Stimulated activated CD4-positive, alpha-beta T cell treated with anti-CD3 and anti-CD28 coated beads, Interleukin-15, amount 100 ng/mL, for 24 hours (primary cell): ENCODE data around the gene HADHA.
"Not testable (repeated sequence)": the region's sequence is repeated elsewhere in the genome, so short reads cannot be mapped to it uniquely, and the experiment has no call there.

Experiments used
- DNase-seq: peaks from one replicate; pipeline ENCODE4 v3.0.0-alpha.2; 2020

HADHA gene

DNA sequence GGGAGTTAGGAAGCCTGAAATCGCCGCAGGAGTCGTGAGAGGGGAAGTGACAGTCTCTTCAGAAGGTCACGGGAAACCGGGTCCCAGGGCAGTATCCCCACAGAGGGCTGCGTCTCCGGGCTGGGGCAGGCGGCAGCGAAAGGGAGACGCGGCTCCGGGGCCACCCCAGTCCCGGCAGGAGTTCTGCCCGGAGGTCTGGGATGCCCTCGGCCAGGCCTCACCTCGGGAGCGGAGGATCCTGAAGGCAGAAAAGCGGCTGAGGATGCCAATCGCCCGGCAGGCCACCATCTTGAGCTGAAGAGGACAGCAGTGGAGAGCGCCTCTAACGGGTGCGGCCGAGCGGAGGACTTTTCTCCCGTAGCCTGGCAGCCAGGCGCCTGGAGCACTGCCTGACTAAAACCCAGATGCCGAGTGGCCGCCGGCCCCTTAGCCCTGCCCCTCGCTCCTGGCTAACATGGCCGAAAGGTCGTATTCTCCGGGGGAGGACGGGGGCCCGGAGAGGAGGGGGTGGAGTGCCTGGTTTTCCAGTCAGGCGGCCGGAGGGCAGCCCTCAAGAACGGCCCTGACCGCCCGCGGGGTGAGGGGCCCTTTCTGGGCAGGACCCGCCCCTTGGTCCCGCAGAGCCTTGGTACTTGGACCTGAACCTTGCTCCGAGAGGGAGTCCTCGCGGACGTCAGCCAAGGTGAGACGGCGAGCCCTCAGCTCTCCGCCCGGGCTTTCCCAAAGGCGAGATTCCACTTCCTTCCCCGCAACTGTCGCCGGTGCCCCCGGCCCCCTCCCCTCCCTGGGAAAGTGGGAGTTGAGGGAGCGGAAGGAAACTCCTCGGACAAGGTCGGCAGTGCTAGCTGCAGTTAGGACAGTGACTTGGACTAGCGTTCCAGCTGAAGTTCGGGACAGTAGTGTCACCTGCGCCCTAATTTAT is at the start of gene HADHA, which contains the start of gene HADHB:
Gene HADHA, minus strand, starts transcription at position 324 of the 922 bp plus-strand sequence. Its CDS starts 36 bp downstream, at position 288.
Gene HADHB, plus strand, starts transcription at position 631 of the 922 bp plus-strand sequence. CDS start 9,316 bp downstream, outside the sequence.
- peak; percentile 91 for DNase-seq

- DNase-seq, result no peak
Observed at GRCh38 chr2:26292646-26293045, 48.2 kb upstream of the HADHA start.

DNA sequence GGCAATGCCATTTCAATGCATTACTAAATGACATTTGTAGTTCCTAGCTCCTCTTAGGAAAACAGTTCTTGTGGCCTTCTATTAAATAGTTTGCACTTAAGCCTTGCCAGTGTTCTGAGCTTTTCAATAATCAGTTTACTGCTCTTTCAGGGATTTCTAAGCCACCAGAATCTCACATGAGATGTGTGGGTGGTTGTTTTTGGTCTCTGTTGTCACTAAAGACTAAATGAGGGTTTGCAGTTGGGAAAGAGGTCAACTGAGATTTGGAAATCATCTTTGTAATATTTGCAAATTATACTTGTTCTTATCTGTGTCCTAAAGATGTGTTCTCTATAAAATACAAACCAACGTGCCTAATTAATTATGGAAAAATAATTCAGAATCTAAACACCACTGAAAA is 45.6 kb upstream of the HADHA start:
- no peak for DNase-seq

DNA sequence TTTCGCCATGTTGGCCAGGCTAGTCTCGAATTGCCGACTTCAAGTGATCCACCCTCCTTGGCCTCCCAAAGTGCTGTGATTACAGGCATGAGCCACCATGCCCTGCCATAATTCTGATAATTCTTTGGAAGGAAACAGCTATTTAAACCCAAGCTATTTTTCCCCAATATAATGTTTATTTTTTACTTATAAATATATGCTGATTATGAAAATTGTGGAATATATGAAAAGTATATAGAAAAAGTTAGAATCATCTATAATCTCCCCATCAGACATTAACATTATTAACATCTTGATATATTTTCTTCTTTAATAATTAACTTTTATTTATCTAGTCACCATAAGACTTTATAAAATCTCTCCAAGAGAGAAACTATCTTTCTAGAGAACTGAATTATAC is 41.5 kb upstream of the HADHA start:
- no peak for DNase-seq

DNA sequence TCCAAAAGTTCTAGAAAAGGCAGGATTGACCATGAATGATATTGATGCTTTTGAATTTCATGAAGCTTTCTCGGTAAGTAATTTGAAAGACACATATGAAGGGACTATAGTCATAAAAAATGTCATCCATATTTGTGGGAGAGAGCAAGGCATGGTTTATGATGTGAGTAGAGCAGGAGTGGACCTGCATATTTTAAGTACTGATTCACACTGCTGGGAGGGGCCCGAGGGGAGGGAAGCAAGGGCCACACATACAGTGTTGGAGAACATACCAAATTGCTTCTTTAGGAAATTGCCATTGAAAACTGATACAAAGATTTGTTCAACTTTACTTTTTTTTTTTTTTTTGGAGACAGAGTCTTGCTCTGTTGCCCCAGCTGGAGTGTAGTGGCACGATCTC is 39.7 kb upstream of the HADHA start:
- DNase-seq, result no peak

- no peak for DNase-seq
Observed at GRCh38 chr2:26283606-26284005, 39.2 kb upstream of the HADHA start.

GRCh38 chr2:26281226-26281625 is 36.8 kb upstream of the HADHA start:
- DNase-seq, result no peak

- no peak for DNase-seq
Observed at GRCh38 chr2:26279886-26280285, 35.5 kb upstream of the HADHA start.

GRCh38 chr2:26276484-26277227 is 32.2 kb upstream of the HADHA start:
- DNase-seq, result no peak

GRCh38 chr2:26274058-26274613 is 29.7 kb upstream of the HADHA start:
- no peak for DNase-seq

DNA sequence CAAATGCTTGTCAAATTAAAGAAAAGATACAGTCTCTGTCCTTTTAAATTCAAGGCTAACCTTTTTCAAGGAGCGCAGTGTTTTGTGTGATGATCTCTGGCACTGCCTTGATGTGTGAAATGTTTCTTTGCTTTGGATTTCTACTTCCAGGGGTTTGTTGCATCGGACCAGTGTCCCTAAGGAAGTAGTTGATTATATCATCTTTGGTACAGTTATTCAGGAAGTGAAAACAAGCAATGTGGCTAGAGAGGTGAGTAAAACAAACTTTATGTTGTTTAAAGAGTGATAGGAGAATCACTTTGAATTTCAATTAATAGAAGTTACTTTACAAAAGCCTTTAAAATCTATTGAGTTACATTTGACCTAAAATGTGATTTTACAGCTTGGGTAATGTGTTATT is 29.1 kb upstream of the HADHA start:
- DNase-seq, result no peak

GRCh38 chr2:26270373-26270772 is 25.9 kb upstream of the HADHA start:
- DNase-seq, result no peak

DNA sequence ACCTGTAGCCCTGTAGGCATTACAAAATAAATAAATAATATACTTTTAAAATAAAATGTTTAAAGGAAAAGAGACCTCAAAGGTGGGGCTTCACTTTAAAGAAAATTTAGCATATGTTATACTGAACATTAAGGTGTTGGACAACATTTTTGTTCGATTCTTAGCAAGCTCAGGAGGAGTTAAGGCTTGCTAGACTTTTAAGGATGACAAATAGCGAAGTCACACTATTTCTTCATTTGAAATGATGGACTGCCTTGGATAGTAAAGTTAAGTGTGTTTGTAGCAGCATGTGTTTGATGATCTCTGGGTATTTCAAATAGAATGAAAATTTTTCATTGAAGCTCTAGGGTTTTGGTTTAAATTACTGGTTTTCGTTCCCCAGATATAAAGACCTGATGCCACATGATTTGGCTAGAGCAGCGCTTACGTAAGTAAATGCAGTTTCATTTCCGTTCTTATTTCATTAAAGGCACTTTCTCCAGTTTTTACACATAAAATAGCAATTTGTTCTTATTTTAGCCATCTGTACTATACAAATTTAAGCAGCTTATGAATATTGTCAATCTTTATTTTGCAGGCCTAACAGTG is 25.2 kb upstream of the HADHA start:
- DNase-seq, result no peak

DNA sequence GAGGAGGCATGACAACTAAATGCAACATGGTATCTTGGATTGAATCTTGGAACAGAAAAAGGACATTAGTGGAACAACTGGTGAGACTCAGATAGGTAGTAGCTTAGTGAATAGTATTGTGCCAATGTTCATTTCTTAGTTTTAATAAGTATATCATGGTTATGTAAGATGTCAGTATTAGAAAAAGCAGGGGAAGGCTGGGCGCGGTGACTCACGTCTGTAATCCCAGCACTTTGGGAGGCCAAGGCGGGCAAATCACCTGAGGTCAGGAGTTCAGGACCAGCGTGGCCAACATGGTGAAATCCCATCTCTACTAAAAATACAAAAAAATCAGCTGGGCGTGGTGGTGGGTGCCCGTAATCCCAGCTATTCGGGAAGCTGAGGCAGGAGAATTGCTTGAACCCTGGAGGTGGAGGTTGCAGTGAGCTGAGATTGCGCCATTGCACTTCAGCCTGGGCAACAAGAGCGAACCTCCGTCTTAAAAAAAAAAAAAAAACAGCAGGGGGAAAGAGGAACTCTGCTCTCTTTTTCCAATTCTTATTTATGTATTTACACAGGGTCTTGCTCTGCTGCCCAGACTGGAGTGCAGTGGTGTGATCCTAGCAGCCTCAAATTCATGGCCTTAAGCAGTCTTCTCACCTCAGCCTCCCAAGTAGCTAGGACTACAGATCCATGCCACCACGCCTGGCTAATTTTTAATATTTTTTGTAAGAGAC is 24.4 kb upstream of the HADHA start:
- DNase-seq, result not testable (repeated sequence)

GRCh38 chr2:26268213-26268612 is 23.8 kb upstream of the HADHA start:
- DNase-seq, result no peak

GRCh38 chr2:26258836-26259235 is 14.4 kb upstream of the HADHA start:
- DNase-seq, result not testable (repeated sequence)

DNA sequence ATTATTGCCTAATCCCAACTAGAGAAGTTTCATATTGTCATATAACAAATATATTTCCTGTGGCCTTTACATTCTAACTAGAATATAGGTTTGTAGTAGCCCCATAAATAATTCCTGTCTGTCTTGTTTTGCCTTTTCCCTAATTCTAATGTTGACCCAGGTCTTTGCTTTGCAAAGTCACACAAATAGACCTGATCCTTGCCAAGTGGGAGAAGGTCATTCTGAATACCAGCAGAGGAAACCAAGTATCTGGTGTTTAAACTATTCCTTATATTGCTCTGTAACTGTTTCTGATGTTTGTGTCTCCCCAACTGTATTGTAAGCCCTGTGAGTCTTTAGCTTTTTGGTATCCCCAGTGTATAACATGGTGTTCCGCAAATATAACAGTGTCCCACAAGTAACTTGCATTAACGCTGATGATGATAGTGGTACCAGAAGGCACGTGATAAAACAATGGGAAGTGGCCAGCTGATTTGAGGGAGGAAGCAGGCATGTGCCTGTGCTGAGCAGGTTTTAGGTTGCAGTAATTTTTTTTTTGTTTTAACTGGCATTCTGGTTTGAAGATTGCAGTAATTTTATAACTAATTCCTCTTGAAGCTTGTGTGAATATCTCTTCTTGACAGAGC is 11.4 kb upstream of the HADHA start:
- DNase-seq, result no peak

GRCh38 chr2:26251893-26252292 is 7.5 kb upstream of the HADHA start:
- DNase-seq, result no peak

DNA sequence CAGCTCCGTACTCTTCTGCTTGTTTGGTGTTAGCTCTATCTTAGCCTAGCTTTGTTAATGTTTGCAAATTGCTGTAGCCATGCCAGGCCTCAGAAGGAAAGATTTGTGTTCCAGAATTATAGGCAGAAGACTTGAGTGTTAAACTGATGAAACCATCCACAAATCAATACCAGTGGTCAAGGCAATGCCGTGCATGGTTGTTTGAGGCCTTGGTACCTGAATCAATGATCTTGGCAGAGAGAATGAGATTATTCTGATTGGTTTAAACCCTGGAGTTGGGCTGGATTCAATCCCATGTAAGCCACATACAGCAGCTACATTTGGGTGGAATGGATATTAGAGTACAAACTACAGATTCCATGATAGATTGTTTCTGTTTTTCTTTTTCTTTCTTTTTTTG is 5.2 kb upstream of the HADHA start:
- no peak for DNase-seq

DNA sequence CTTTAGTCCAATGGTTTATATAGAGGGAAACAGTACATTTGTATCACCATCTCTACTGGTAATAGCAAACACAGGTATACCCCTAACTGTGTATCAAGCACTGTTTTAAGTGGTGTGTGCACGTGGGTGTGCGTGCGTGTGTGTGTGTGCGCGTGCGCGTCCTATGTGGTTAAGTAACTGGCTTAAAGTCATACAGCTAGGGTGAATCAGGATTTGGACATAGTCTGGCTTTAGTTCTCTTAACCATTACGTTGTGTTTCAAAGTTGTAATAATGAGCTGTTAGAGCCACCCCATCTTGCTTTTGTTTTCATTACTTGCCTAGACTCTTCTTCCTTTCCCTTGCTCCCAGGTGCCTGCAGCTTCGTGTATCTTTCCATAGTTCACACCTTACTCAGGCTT is 2.4 kb upstream of the HADHA start:
- peak; percentile 21 for DNase-seq

DNA sequence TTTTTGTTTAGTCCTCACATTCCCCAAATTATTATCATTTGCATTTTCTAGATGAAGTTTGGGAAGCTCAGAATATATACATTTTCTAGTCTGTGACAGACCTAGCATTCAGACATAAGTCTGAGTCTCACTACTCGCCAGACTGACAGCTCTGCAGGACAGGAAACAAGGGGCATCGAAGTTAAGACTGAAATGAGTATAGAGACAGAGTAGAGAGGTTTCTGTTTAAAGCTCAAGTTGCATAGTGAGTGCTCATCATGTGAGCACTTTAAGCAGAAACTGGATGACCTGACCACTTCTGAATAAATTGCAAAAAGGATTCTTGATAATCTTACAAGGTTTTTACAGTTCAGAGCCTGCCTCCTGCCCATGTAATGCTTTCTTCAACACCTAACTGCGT is 1.4 kb upstream of the HADHA start:
- no peak for DNase-seq

DNA sequence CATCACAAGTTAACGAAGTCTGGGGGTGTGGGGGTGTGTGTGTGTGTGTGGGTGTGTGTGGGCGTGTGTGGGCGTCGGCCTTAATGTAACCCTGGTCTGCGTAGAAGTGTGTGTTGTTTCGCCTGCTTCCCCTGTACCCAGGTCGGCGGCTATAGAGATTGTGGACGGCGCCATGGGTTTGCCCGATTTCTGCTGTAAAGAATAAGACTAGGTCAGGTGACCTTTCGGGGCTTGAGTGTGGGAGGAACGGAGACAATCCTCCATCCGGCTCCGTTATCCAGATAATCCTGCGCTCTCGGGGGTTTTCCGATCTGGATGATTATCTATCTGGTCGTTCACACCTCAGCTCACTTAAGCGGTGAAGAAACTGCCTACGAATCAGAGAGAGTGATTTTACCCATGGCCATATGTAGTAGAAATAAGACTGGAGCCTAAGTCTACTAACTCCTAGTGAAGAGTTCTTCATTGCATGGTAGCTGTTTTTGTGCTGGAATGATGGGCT is 850 bp upstream of the HADHA start:
- DNase-seq, result peak; percentile 60
